Panc1 (cell line): ENCODE data around the gene C1QA. TPM values are rescaled to one million over a fixed set of nuclear protein-coding genes. Genes with fewer than 3 reads are reported as not detected.

Experiments
- ATAC-seq: fragments of 200-7000 bp; cut with Tn5 transposase; 2 replicates; pipeline ENCODE4 v1.9.1; 2020; ENCODE audit warnings: mild to moderate bottlenecking, moderate library complexity
- BruUV-seq: library from RNA; stranded (reverse); fragments of 400-500 nt; replicated peaks from 2 replicates; lab custom pipeline; 2021; lab: Mats Ljungman, UMichigan
- CTCF ChIA-PET: fragments of 300-600 bp; sonication (Branson Sonifier 250); formaldehyde crosslinking; loops from one replicate; lab custom pipeline; 2022; ENCODE audit warnings: antibody characterized with exemption; lab: Charles Lee
- POLR2A ChIA-PET: fragments of 300-600 bp; sonication (Branson Sonifier 250); formaldehyde crosslinking; loops from one replicate; lab custom pipeline; 2022; ENCODE audit warnings: antibody characterized with exemption; lab: Charles Lee
- DNase-seq: peaks from one replicate; pipeline ENCODE4 v3.0.0-alpha.2; 2010; ENCODE audit warnings: low read depth, low spot score
- H3K27ac ChIP-seq: 2 replicates; pipeline ENCODE4 v1.5.1; 2011; ENCODE audit warnings: mild to moderate bottlenecking, low read length, inconsistent platforms
- H3K27me3 ChIP-seq: fragments of 200-500 bp; sonication (Bioruptor generic); 2 replicates; pipeline ENCODE4 v1.6.0; 2014; ENCODE audit warnings: low read length, inconsistent platforms; ENCODE audit not compliant: control insufficient read depth, insufficient read depth
- H3K36me3 ChIP-seq: fragments of 200-500 bp; sonication (Bioruptor generic); 2 replicates; pipeline ENCODE4 v1.5.1; 2014; ENCODE audit warnings: inconsistent platforms, mild to moderate bottlenecking, low read length, moderate library complexity; ENCODE audit not compliant: control insufficient read depth, insufficient read depth
- H3K4me1 ChIP-seq: 2 replicates; pipeline ENCODE4 v1.5.1; 2011; ENCODE audit warnings: inconsistent platforms, mild to moderate bottlenecking, low read length, moderate library complexity; ENCODE audit not compliant: control insufficient read depth, insufficient read depth
- H3K4me3 ChIP-seq, 2 experiments: 2 replicates each; pipeline ENCODE4 v1.5.1; 2011 to 2012; ENCODE audit warnings: low read depth in 2 of 2, low read length in 2 of 2, mild to moderate bottlenecking in 2 of 2, inconsistent platforms in 1 of 2, moderate library complexity in 1 of 2
- H3K9me3 ChIP-seq: fragments of 200-500 bp; sonication (Bioruptor generic); 2 replicates; pipeline ENCODE4 v1.5.1; 2014; ENCODE audit warnings: low read depth, mild to moderate bottlenecking, inconsistent platforms, low read length, moderate library complexity; ENCODE audit not compliant: control insufficient read depth, insufficient read depth
- POLR2AphosphoS5 ChIP-seq: IDR thresholded peaks from 2 replicates; pipeline ENCODE4 v1.6.1; 2012; ENCODE audit warnings: mild to moderate bottlenecking, low read depth, low read length, moderate library complexity
- SIN3A ChIP-seq: IDR thresholded peaks from 2 replicates; pipeline ENCODE4 v1.6.1; 2012; ENCODE audit warnings: low read depth, mild to moderate bottlenecking, low read length, moderate library complexity, borderline replicate concordance; ENCODE audit not compliant: insufficient read depth
- TCF7L2 ChIP-seq: IDR thresholded peaks from 2 replicates; pipeline ENCODE4 v1.6.1; 2011; ENCODE audit warnings: mild to moderate bottlenecking, low read depth, low read length, inconsistent platforms
- in situ Hi-C: cut with HindIII; loops from 2 replicates; pipeline ENCODE4 v1.10.0; 2016; ENCODE audit warnings: low sequenced_read_pairs, low pct_unique_long_range_greater_than_20kb
- intact Hi-C: fragments of 100-400 bp; cut with micrococcal nuclease; formaldehyde crosslinking; loops from one replicate; pipeline ENCODE4 v1.10.0; 2022; ENCODE audit not compliant: unreplicated experiment
- total RNA-seq: library from RNA; stranded (reverse); gene quantifications from one replicate; pipeline ENCODE4 v1.2.1, GENCODE V29; 2021; ENCODE audit not compliant: unreplicated experiment
- TF ChIP-seq, protein P1 (sequence below), 2 experiments: IDR thresholded peaks; 2 replicates each; pipeline ENCODE4 v1.6.1; 2011 to 2012; ENCODE audit warnings: low read depth in 2 of 2, control low read depth in 1 of 2, low read length in 1 of 2, mild to moderate bottlenecking in 1 of 2, moderate library complexity in 1 of 2; ENCODE audit not compliant: insufficient read depth in 1 of 2
- TF ChIP-seq, protein P2 (sequence below): fragments of 450-650 bp; IDR thresholded peaks from 2 replicates; pipeline ENCODE4 v1.5.1; 2017; ENCODE audit warnings: mild to moderate bottlenecking

C1QA gene
- total RNA-seq, 1 experiment from 2014 or later, result 0.41 TPM

DNA sequence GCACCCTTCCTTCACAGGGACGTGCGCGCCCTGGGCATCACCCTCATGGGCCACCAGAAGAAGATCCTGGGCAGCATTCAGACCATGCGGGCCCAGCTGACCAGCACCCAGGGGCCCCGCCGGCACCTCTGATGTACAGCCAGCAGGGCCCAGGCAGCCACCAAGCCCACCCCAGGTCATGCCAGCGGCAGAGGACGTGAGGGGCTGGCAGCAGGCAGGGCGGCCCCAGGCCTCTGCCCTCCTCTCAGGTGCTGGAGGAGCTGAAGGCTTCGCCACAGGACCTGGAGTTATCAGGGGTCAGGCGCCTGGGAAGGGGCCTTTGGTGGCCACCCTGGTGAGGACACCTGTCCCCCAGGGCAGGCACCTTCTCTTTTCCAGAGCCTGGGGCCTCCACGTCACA lies 34.8 kb upstream of the C1QA start:
- intact Hi-C loops, result no loop called here
- no peak overlapping the region for H3K4me3 ChIP-seq
- H3K27ac ChIP-seq, result no peak overlapping the region
- TF ChIP-seq, protein P1, sequence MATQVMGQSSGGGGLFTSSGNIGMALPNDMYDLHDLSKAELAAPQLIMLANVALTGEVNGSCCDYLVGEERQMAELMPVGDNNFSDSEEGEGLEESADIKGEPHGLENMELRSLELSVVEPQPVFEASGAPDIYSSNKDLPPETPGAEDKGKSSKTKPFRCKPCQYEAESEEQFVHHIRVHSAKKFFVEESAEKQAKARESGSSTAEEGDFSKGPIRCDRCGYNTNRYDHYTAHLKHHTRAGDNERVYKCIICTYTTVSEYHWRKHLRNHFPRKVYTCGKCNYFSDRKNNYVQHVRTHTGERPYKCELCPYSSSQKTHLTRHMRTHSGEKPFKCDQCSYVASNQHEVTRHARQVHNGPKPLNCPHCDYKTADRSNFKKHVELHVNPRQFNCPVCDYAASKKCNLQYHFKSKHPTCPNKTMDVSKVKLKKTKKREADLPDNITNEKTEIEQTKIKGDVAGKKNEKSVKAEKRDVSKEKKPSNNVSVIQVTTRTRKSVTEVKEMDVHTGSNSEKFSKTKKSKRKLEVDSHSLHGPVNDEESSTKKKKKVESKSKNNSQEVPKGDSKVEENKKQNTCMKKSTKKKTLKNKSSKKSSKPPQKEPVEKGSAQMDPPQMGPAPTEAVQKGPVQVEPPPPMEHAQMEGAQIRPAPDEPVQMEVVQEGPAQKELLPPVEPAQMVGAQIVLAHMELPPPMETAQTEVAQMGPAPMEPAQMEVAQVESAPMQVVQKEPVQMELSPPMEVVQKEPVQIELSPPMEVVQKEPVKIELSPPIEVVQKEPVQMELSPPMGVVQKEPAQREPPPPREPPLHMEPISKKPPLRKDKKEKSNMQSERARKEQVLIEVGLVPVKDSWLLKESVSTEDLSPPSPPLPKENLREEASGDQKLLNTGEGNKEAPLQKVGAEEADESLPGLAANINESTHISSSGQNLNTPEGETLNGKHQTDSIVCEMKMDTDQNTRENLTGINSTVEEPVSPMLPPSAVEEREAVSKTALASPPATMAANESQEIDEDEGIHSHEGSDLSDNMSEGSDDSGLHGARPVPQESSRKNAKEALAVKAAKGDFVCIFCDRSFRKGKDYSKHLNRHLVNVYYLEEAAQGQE (IDR thresholded peaks at IDR 0.05; ENCODE audit: insufficient read depth in 1 of 2, low read depth in 2 of 2, low read length in 1 of 2), result no peak
- no peak for TF ChIP-seq SIN3A
- TF ChIP-seq, protein P2, sequence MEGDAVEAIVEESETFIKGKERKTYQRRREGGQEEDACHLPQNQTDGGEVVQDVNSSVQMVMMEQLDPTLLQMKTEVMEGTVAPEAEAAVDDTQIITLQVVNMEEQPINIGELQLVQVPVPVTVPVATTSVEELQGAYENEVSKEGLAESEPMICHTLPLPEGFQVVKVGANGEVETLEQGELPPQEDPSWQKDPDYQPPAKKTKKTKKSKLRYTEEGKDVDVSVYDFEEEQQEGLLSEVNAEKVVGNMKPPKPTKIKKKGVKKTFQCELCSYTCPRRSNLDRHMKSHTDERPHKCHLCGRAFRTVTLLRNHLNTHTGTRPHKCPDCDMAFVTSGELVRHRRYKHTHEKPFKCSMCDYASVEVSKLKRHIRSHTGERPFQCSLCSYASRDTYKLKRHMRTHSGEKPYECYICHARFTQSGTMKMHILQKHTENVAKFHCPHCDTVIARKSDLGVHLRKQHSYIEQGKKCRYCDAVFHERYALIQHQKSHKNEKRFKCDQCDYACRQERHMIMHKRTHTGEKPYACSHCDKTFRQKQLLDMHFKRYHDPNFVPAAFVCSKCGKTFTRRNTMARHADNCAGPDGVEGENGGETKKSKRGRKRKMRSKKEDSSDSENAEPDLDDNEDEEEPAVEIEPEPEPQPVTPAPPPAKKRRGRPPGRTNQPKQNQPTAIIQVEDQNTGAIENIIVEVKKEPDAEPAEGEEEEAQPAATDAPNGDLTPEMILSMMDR, result no peak
- no peak for TF ChIP-seq POLR2AphosphoS5
- no peak for TF ChIP-seq TCF7L2
- no peaks in the 10 kb centered on the region for H3K9me3 ChIP-seq
- ATAC-seq, result no peak
- BruUV-seq, result no TSS peak
- in situ Hi-C loops, result no loop called here
- no peak for DNase-seq
- H3K36me3 ChIP-seq, result no peaks in the 10 kb centered on the region
- no peaks in the 10 kb centered on the region for H3K4me1 ChIP-seq
- peaks cover 10% of the 10 kb centered on the region for H3K27me3 ChIP-seq
- CTCF ChIA-PET, result no interaction called here
- POLR2A ChIA-PET, result no interaction called here

DNA sequence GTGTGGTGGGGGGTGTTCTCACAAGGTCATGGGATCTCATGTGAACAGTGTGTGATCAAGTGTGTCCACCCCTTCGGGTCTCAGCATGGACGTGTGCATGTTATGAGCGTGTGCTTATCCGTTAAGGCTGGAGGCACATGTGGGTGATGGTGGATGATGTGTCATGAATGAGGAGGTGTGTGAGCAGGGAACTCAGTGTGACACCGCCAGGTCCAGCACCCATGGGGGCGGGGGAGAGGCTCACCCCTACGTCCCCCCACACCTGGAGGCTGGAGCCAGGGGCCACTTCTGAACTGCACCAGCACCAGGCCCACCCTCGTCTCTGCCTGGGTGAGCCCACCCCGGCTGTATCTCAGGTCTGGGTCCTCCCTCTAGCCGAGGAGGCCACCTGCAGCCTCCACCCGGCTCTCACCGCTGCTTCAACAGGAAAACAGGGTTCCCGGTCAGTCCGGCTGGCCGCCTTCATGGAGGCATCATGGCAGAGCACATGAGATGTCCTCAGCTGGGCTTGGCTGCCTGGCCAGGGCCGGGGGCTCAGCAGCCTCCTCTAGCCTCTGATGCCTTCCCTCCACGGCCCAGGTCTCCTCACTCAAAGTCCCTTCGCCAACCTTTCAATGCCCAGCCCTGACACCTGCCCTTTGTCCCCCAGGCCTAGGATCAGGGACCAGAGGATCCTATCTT lies 34.2 kb upstream of the C1QA start:
- intact Hi-C loops (no loop called here), in situ Hi-C loops (no loop called here)
- no peak for DNase-seq
- TF ChIP-seq, protein P2, result no peak
- no peaks in the 10 kb centered on the region for H3K36me3 ChIP-seq
- H3K27me3 ChIP-seq, result peaks cover 13% of the 10 kb centered on the region
- no peak overlapping the region for H3K27ac ChIP-seq
- BruUV-seq, result no TSS peak
- ChIA-PET CTCF (no interaction called here), POLR2A (no interaction called here)
- no peak overlapping the region for H3K4me3 ChIP-seq
- no peak for ATAC-seq
- no peaks in the 10 kb centered on the region for H3K9me3 ChIP-seq
- H3K4me1 ChIP-seq, result no peaks in the 10 kb centered on the region
